NCI-H2196 treated with DMSO at 0.1 percent for 48 hours (cell line): Measurements from ENCODE around the gene AJAP1.

Experiments used
- DNase-seq: peaks from one replicate; lab custom pipeline; 2025; ENCODE audit not compliant: unreplicated experiment; lab: John Stamatoyannopoulos, UW

The AJAP1 gene

GRCh38 chr1:4697801-4698200 lies 43.4 kb downstream of the AJAP1 start:
- no peak for DNase-seq

GRCh38 chr1:4698911-4699310 lies 44.5 kb downstream of the AJAP1 start:
- DNase-seq = no peak

- DNase-seq = no peak
Observed at GRCh38 chr1:4699376-4700301, 45.2 kb downstream of the AJAP1 start.

- peak; percentile 48 for DNase-seq
Observed at GRCh38 chr1:4700801-4701200, 46.4 kb downstream of the AJAP1 start.

GRCh38 chr1:4701276-4701675 lies 46.9 kb downstream of the AJAP1 start:
- DNase-seq = peak; percentile 18

GRCh38 chr1:4702464-4702863 lies 48.1 kb downstream of the AJAP1 start:
- DNase-seq = no peak

- no peak for DNase-seq
Observed at GRCh38 chr1:4702932-4703331, 48.5 kb downstream of the AJAP1 start.

- DNase-seq = no peak
Observed at GRCh38 chr1:4703646-4704045, 49.2 kb downstream of the AJAP1 start.

- no peak for DNase-seq
Observed at GRCh38 chr1:4708840-4709507, 54.6 kb downstream of the AJAP1 start.

- no peak for DNase-seq
Observed at GRCh38 chr1:4709641-4710040, 55.2 kb downstream of the AJAP1 start.

GRCh38 chr1:4710592-4711415 lies 56.4 kb downstream of the AJAP1 start:
- DNase-seq = no peak

- DNase-seq = no peak
Observed at GRCh38 chr1:4711416-4712275, 57.2 kb downstream of the AJAP1 start.

- DNase-seq = no peak
Observed at GRCh38 chr1:4713669-4714068, 59.3 kb downstream of the AJAP1 start.

GRCh38 chr1:4716406-4716805 lies 62.0 kb downstream of the AJAP1 start:
- no peak for DNase-seq

GRCh38 chr1:4718071-4718470 lies 63.7 kb downstream of the AJAP1 start:
- DNase-seq = no peak

GRCh38 chr1:4723106-4723505 lies 68.7 kb downstream of the AJAP1 start:
- no peak for DNase-seq

- no peak for DNase-seq
Observed at GRCh38 chr1:4724001-4724400, 69.6 kb downstream of the AJAP1 start.

GRCh38 chr1:4724695-4725250 lies 70.4 kb downstream of the AJAP1 start:
- no peak for DNase-seq

GRCh38 chr1:4725416-4725815 lies 71.0 kb downstream of the AJAP1 start:
- DNase-seq = no peak

GRCh38 chr1:4726620-4727341 lies 72.4 kb downstream of the AJAP1 start:
- DNase-seq = no peak
